ENCODE measurements around the gene MTARC2. TPM values are rescaled to one million over a fixed set of nuclear protein-coding genes. Genes with fewer than 3 reads are reported as not detected.
"Not testable (repeated sequence)": the region's sequence is repeated elsewhere in the genome, so short reads cannot be mapped to it uniquely, and the experiment has no call there.

MTARC2 gene
- total RNA-seq, 1 donor from 2014 or later = 58.6 TPM

DNA sequence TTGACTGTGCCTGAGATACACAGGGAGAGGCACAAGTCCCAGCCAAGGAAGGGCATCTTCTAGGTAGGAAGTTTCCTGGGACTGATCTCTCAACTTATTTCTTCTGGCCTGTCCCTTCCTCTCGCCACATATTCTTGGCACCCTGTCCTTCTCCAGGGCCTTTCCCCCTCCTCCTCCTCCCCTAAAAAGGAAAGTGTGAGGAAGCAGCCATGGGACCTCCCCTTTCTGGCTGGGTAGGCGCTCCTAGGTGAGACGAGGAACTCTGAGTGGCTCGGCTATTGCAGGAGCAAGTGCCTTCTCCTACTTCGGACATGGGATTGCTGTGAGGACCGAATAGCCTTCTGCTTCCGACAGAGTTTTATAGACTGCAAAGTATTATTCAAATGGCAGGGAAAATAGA, 15.5 kb upstream of the MTARC2 start:
- TF ChIP-seq, protein P1, sequence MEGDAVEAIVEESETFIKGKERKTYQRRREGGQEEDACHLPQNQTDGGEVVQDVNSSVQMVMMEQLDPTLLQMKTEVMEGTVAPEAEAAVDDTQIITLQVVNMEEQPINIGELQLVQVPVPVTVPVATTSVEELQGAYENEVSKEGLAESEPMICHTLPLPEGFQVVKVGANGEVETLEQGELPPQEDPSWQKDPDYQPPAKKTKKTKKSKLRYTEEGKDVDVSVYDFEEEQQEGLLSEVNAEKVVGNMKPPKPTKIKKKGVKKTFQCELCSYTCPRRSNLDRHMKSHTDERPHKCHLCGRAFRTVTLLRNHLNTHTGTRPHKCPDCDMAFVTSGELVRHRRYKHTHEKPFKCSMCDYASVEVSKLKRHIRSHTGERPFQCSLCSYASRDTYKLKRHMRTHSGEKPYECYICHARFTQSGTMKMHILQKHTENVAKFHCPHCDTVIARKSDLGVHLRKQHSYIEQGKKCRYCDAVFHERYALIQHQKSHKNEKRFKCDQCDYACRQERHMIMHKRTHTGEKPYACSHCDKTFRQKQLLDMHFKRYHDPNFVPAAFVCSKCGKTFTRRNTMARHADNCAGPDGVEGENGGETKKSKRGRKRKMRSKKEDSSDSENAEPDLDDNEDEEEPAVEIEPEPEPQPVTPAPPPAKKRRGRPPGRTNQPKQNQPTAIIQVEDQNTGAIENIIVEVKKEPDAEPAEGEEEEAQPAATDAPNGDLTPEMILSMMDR (IDR thresholded peaks at IDR 0.05) = no peak
- DNase-seq (no peak), ATAC-seq (peak; percentile 62)
- Histone ChIP-seq H3K27ac (peak overlapping the region; percentile 81), H3K4me1 (peaks cover 14% of the 10 kb centered on the region), H3K4me3 (peak overlapping the region; percentile 37), H3K36me3 (no peaks in the 10 kb centered on the region), H3K9me3 (no peaks in the 10 kb centered on the region), H3K27me3 (no peaks in the 10 kb centered on the region)
- intact Hi-C loops (cut with DNase I) = no loop called here

DNA sequence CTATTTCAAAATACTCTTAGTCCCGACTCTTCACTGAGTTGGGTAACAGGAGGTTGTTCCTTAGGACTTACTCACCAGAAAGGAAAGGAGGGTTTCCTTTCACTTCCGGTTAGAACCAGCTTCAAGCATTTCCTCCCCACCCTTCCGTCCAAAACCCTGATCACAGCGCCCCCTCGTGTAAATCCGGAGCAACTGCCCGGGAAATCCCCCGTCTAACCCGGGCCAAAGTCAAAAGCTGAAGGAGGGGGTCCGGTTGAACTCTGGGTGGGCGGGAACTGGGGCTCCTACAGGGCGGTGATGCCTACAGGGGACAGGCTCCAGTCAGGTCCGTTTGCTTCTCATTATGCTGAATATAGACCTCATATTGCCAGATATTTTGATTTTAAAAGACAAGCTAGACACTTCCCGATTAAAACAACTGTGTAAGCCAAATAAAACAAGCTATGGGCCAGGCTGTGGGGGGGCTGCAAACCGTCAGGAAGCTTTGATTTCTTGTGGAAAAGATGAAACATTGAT, 15.0 kb upstream of the MTARC2 start:
- peaks cover 14% of the 10 kb centered on the region for H3K4me1 ChIP-seq
- ATAC-seq (peak; percentile 97), DNase-seq (peak; percentile 84)
- H3K36me3 ChIP-seq = no peaks in the 10 kb centered on the region
- H3K27me3 ChIP-seq = no peaks in the 10 kb centered on the region
- peak overlapping the region; percentile 81 for H3K27ac ChIP-seq
- H3K4me3 ChIP-seq = peak overlapping the region; percentile 37
- TF ChIP-seq, protein P1 (IDR thresholded peaks at IDR 0.05) = peak; percentile 81
- intact Hi-C loops (cut with DNase I) = no loop called here
- no peaks in the 10 kb centered on the region for H3K9me3 ChIP-seq

DNA sequence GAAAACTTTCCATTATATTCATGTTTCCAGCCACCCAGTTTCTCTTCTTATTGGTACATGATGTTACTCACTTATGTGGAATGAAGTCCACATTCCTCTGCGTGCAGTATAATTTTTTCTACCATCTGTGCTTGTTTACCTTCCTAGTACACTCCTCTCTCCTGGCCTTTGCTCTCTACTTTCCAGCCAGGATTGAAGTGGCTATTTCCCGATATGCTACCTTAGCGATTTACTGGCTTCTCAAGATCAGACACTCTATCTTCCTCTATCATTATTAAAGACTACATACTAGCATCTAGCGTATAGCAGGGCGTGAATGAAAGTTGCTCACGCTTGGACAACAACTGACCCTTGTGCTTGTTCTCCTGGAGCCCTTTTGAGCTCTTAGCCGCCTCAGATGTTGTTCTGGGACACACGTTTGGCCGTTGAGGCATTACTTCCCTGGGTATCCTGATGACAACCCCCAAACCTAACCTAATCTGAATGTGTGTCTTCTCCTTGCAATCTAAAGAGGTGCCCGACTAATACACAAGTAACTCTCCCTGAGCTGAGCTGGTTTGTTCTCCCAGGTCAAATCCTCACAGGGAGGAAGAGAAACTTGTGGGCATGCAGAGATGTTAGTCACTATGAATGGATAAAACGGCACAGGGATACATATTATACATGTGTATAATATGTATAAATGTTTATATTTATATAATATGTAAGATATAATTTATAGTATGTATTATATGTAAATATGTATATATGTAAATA, 13.4 kb upstream of the MTARC2 start:
- no peak overlapping the region for H3K4me3 ChIP-seq
- ATAC-seq = peak; percentile 79
- intact Hi-C loops (cut with DNase I) = no loop called here

DNA sequence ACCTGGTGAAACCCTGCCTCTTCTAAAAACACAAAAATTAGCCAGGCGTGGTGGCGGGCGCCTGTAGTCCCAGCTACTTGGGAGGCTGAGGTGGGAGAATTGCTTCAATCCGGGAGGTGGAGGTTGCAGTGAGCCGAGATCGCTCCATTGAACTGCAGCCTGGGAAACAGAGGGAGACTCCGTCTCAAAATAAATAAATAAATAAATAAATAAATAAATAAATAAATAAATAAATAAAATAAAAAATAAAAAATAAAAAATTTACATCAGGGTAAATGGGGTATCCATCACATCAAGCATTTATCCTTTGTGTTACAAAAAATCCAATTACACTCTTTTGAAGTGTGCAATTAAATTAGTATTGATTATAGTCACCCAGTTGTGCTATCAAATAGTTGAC, 11.8 kb upstream of the MTARC2 start:
- H3K27me3 ChIP-seq; H3K27ac ChIP-seq; DNase-seq; intact Hi-C loops (cut with DNase I); H3K9me3 ChIP-seq; ATAC-seq; H3K4me3 ChIP-seq; H3K36me3 ChIP-seq: not testable (repeated sequence)
- H3K4me1 ChIP-seq = peaks cover 14% of the 10 kb centered on the region

More for the DNA sequence above, 13.4 kb upstream of the MTARC2 start:
- Histone ChIP-seq H3K36me3 (no peaks in the 10 kb centered on the region), H3K27ac (peak overlapping the region; percentile 47), H3K4me1 (peaks cover 14% of the 10 kb centered on the region), H3K27me3 (no peaks in the 10 kb centered on the region), H3K9me3 (no peaks in the 10 kb centered on the region)
- DNase-seq = no peak
- TF ChIP-seq, protein P1 (IDR thresholded peaks at IDR 0.05) = no peak

DNA sequence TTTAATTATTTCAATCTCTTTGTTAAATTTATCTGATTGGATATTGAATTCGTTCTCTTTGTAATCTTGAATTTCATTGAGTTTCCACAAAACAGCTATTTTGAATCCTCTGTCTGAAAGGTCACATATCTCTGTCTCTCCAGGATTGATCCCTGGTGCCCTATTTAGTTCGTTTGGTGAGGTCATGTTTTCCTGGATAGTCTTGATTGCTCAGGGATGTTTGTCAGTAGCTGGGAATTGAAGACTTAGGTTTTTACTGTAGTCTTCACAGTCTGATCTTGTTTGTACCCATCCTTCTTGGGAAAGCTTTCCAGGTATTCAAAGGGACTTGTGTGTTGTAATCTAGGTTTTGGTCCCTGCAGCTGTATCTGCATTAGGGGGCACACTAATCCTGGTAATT, 6.8 kb upstream of the MTARC2 start:
- H3K4me3 ChIP-seq = no peak overlapping the region
- intact Hi-C loops (cut with DNase I) = no loop called here
- H3K9me3 ChIP-seq = no peaks in the 10 kb centered on the region
- DNase-seq (no peak), ATAC-seq (no peak)
- H3K4me1 ChIP-seq = no peaks in the 10 kb centered on the region
- H3K27ac ChIP-seq = no peak overlapping the region
- no peaks in the 10 kb centered on the region for H3K27me3 ChIP-seq
- TF ChIP-seq, protein P1 (IDR thresholded peaks at IDR 0.05) = no peak
- H3K36me3 ChIP-seq = no peaks in the 10 kb centered on the region

DNA sequence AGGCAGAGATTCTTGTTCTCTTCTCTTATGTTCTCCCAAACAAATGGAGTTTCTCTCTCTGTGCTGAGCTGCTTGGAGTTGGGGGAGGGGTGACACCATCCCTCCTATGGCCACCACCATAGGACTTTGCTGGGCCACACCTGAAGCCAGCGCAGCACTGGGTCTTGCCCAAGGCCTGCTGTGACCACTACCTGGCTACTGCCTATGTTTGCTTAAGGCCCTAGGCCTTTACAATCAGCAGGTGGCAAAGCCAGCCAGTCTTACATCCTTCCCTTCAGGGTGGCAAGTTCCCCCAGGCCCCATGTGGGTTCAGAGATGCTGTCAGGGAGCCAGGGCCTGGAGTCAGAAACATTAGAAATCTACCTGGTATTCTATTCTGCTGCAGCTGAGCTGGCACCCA, 6.3 kb upstream of the MTARC2 start:
- no peak for DNase-seq
- H3K4me1 ChIP-seq = no peaks in the 10 kb centered on the region
- intact Hi-C loops (cut with DNase I) = no loop called here
- TF ChIP-seq, protein P1 (IDR thresholded peaks at IDR 0.05) = no peak
- H3K27me3 ChIP-seq = no peaks in the 10 kb centered on the region
- no peak overlapping the region for H3K4me3 ChIP-seq
- H3K9me3 ChIP-seq = no peaks in the 10 kb centered on the region
- no peak overlapping the region for H3K27ac ChIP-seq
- ATAC-seq = no peak
- no peaks in the 10 kb centered on the region for H3K36me3 ChIP-seq
